Inflammatory macrophage treated with lipopolysaccharide for 4 hours (primary cell): ENCODE results near the gene PIGS.

Source experiments
- DNase-seq: peaks from one replicate; pipeline ENCODE4 v3.0.0-alpha.2; 2020

Gene PIGS

DNA sequence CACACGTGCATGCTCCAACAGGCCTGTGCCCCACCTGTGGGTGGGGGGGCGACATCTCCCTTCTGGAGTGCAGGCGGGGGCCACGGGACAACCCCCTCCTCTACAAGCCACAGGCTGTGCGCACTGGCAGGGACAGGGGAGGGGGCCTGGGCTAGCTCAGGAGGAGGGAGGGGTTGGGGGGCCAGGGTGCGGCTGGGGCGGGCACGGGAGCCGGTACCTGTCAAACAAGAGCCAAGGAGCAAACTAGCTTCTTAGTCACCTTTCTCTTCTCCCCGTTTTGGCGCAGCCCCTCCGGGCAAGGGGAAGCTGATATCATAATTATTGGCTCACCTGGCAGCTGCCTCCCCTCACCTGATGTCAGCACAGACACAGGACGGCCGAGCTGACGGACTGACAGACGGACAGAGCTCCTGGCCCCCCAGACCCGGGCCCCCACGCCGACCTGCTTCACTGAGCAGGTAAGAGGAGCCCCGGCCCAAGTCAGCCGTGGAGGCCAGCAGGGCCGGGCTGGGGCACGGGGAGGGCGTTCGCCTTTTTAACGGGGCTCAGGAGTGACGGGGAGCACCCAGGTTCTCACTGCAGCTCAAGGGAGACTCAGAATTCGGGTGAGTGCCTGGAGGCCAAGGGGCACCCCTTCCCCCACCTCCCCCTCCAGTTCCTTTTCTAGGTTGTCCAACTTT, 65.2 kb downstream of the PIGS start, which contains the start of gene FOXN1:
FOXN1 (plus strand) TSS at position 363 of the 680 bp plus-strand sequence. CDS start 17,622 bp downstream, outside the sequence.
- no peak for DNase-seq

DNA sequence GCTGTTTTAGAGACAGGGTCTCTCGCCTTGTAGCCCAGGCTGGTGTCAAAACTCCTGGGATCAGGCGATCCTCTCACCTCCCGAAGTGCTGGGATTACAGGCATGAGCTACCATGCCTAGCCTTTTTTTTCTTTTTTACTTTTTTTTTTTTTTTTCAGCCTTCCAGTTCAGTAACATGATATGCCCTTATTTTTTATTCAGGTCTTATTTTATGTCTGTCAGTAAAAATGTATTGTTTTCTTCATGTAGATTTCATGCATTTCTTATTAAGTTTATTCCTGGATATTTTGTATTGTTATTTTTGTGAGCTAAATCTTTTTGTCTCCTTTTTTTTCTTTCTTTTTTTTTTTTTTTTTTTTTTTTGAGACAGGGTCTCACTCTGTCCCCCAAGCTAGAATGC, 67.9 kb downstream of the PIGS start:
- DNase-seq = no peak
